ENCODE results near the gene AUTS2.

Gene AUTS2

DNA sequence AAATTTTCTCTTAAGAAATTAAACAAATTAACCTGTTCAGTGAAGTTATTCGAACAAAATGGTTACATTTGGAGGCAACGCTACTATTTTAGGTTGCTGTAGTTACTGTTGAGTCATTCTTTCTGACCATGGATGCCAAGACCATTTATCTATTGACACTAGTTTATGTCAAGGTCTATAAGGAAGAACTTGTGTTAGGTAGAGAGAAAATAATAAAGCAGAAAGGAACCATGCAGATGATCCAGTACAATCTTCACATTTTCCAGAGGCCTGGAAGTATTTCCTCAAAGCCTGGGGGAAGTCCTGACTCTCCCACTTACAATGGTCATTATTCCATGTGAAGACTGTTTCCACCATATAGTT lies 925.7 kb downstream of the AUTS2 start:
- H3K9ac ChIP-seq (ENCODE audit: insufficient read length, low read depth), result no peak overlapping the region
- no peak for DNase-seq (ENCODE audit: low read depth, low spot score)
- no peak for TF ChIP-seq SUZ12 (IDR thresholded peaks at IDR 0.05; ENCODE audit: extremely low read depth, insufficient read depth, insufficient read length)
- no peak for TF ChIP-seq YY1 (IDR thresholded peaks at IDR 0.05; ENCODE audit: insufficient read depth, insufficient read length)
- no peak for TF ChIP-seq ZNF274 (IDR thresholded peaks at IDR 0.05; ENCODE audit: low read depth, low read length)

DNA sequence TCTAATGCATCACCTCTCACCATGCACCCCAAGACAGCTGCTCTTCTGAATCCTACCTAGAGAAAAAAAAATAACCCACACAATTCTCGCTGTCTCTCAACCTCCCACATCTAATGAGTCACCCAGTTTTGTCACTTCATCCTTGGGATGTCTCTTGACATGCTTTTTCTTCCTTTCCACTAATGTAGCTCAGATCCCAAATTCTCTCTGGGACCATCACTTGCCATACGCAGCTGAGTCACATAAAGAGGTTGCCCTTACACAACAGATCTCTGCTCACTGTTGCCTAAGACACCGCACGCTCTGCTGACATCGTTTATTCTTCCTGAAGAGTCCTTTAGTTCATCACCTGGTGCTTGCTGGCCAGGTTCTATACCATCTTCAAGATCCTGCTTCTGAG lies 927.7 kb downstream of the AUTS2 start:
- no peaks in the 10 kb centered on the region for H3K9me3 ChIP-seq (ENCODE audit: insufficient read depth, low read length)
- H3K9ac ChIP-seq (ENCODE audit: insufficient read length, low read depth), result no peak overlapping the region
- no peaks in the 10 kb centered on the region for H3K4me1 ChIP-seq (ENCODE audit: insufficient read depth, insufficient read length)
- H3K4me3 ChIP-seq (ENCODE audit: insufficient read length, low read depth), result no peak overlapping the region
- TF ChIP-seq SUZ12 (IDR thresholded peaks at IDR 0.05; ENCODE audit: extremely low read depth, insufficient read depth, insufficient read length), result no peak
- no peak for TF ChIP-seq ZNF274 (IDR thresholded peaks at IDR 0.05; ENCODE audit: low read depth, low read length)
- TF ChIP-seq YY1 (IDR thresholded peaks at IDR 0.05; ENCODE audit: insufficient read depth, insufficient read length), result no peak
- H3K27me3 ChIP-seq (ENCODE audit: insufficient read depth, insufficient read length), result no peaks in the 10 kb centered on the region
- DNase-seq (ENCODE audit: low read depth, low spot score), result no peak
- H3K36me3 ChIP-seq (ENCODE audit: insufficient read depth, insufficient read length, low read length), result no peaks in the 10 kb centered on the region

More for the DNA sequence above, 925.7 kb downstream of the AUTS2 start:
- Histone ChIP-seq H3K4me1 (ENCODE audit: insufficient read depth, insufficient read length) (no peaks in the 10 kb centered on the region), H3K36me3 (ENCODE audit: insufficient read depth, insufficient read length, low read length) (no peaks in the 10 kb centered on the region), H3K4me3 (ENCODE audit: insufficient read length, low read depth) (no peak overlapping the region), H3K9me3 (ENCODE audit: insufficient read depth, low read length) (no peaks in the 10 kb centered on the region), H3K27me3 (ENCODE audit: insufficient read depth, insufficient read length) (no peaks in the 10 kb centered on the region)

DNA sequence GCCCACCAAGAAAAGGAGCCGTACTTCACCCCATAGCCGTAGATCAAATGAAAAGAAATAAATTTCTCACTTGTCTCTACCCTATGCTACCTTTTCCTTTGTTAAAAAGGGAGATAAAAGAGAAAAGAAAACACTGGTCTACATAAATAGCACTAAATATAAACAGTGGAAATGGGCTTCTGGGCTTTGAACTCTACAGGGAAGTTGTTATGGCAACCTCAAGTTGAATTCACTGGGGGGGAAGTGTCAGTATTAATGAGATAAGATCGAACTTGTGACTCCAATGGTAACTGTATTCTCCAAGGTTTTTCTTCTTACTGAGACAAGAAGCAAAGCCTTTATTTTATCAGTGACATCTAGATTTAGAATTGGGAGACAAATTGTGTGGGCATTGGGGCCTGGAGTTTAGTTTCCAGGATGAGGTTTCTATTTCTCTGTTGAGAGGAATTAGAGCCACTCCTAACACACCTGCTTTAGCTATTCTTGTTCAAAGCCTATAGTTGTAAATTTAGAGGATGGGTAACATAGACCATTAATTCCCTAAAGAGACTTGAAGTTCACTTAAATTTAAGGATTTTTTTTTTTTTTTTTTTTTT lies 929.3 kb downstream of the AUTS2 start:
- no peaks in the 10 kb centered on the region for H3K27me3 ChIP-seq (ENCODE audit: insufficient read depth, insufficient read length)
- no peaks in the 10 kb centered on the region for H3K4me1 ChIP-seq (ENCODE audit: insufficient read depth, insufficient read length)
- no peak for TF ChIP-seq YY1 (IDR thresholded peaks at IDR 0.05; ENCODE audit: insufficient read depth, insufficient read length)
- no peak for TF ChIP-seq SUZ12 (IDR thresholded peaks at IDR 0.05; ENCODE audit: extremely low read depth, insufficient read depth, insufficient read length)
- no peak for TF ChIP-seq ZNF274 (IDR thresholded peaks at IDR 0.05; ENCODE audit: low read depth, low read length)
- no peak for DNase-seq (ENCODE audit: low read depth, low spot score)
- H3K4me3 ChIP-seq (ENCODE audit: insufficient read length, low read depth), result no peak overlapping the region
- no peaks in the 10 kb centered on the region for H3K36me3 ChIP-seq (ENCODE audit: insufficient read depth, insufficient read length, low read length)
- no peak overlapping the region for H3K9ac ChIP-seq (ENCODE audit: insufficient read length, low read depth)
- H3K9me3 ChIP-seq (ENCODE audit: insufficient read depth, low read length), result no peaks in the 10 kb centered on the region; the same call in 1 of the 2 replicates

DNA sequence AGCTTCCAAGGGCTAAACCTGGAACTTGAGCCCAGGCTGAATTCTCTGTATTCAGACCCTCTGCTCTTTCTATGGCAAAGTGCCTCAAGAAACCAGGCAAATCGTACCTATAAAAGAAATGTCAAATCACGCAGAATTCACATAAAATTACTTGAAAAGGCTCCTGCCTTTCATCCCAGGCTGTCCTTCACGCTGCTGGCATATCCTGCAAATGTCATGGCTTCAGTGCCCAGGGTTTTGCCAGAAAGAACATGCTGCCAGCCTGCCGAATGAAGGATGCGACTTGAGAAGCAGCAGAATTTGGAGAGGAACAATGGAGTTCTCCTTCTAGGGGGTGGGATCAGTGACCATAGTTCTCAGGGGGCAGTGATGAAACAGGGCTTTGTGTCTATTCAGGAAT lies 931.2 kb downstream of the AUTS2 start:
- no peaks in the 10 kb centered on the region for H3K36me3 ChIP-seq (ENCODE audit: insufficient read depth, insufficient read length, low read length)
- H3K4me3 ChIP-seq (ENCODE audit: insufficient read length, low read depth), result no peak overlapping the region
- DNase-seq (ENCODE audit: low read depth, low spot score), result no peak
- no peak overlapping the region for H3K9ac ChIP-seq (ENCODE audit: insufficient read length, low read depth)
- H3K9me3 ChIP-seq (ENCODE audit: insufficient read depth, low read length), result no peaks in the 10 kb centered on the region; the same call in 1 of the 2 replicates
- H3K4me1 ChIP-seq (ENCODE audit: insufficient read depth, insufficient read length), result no peaks in the 10 kb centered on the region
- no peaks in the 10 kb centered on the region for H3K27me3 ChIP-seq (ENCODE audit: insufficient read depth, insufficient read length)
- TF ChIP-seq YY1 (IDR thresholded peaks at IDR 0.05; ENCODE audit: insufficient read depth, insufficient read length), result no peak
- no peak for TF ChIP-seq SUZ12 (IDR thresholded peaks at IDR 0.05; ENCODE audit: extremely low read depth, insufficient read depth, insufficient read length)
- no peak for TF ChIP-seq ZNF274 (IDR thresholded peaks at IDR 0.05; ENCODE audit: low read depth, low read length)

GRCh38 chr7:70529914-70530585 lies 931.8 kb downstream of the AUTS2 start:
- Histone ChIP-seq H3K9ac (ENCODE audit: insufficient read length, low read depth) (no peak overlapping the region), H3K27me3 (ENCODE audit: insufficient read depth, insufficient read length) (no peaks in the 10 kb centered on the region), H3K4me3 (ENCODE audit: insufficient read length, low read depth) (no peak overlapping the region), H3K4me1 (ENCODE audit: insufficient read depth, insufficient read length) (no peaks in the 10 kb centered on the region), H3K9me3 (ENCODE audit: insufficient read depth, low read length) (no peaks in the 10 kb centered on the region; the same call in 1 of the 2 replicates), H3K36me3 (ENCODE audit: insufficient read depth, insufficient read length, low read length) (no peaks in the 10 kb centered on the region)
- no peak for DNase-seq (ENCODE audit: low read depth, low spot score)
- no peak for TF ChIP-seq SUZ12 (IDR thresholded peaks at IDR 0.05; ENCODE audit: extremely low read depth, insufficient read depth, insufficient read length)
- TF ChIP-seq ZNF274 (IDR thresholded peaks at IDR 0.05; ENCODE audit: low read depth, low read length), result no peak
- TF ChIP-seq YY1 (IDR thresholded peaks at IDR 0.05; ENCODE audit: insufficient read depth, insufficient read length), result no peak

DNA sequence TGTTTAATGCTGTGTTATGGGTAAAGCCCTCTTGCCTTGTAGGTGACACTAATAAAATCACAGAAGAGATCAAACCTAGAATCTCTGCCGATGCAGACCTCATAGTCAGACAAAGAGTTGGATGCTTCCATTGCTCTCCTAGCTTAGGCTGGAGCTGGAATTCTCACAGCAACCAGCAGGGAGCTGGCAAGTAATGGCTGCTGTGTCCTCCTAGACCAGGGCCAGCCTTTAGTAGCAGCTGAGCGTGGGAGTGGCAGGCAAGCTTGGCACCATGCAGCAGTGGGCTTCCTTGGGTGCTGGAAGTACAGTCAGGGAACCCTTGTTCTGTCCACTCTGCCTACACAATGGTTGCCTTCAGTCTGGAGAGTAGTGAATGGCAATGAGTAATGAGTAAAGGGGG lies 935.3 kb downstream of the AUTS2 start:
- TF ChIP-seq YY1 (IDR thresholded peaks at IDR 0.05; ENCODE audit: insufficient read depth, insufficient read length) (no peak), SUZ12 (IDR thresholded peaks at IDR 0.05; ENCODE audit: extremely low read depth, insufficient read depth, insufficient read length) (no peak), ZNF274 (IDR thresholded peaks at IDR 0.05; ENCODE audit: low read depth, low read length) (no peak)
- Histone ChIP-seq H3K9ac (ENCODE audit: insufficient read length, low read depth) (no peak overlapping the region), H3K4me1 (ENCODE audit: insufficient read depth, insufficient read length) (no peaks in the 10 kb centered on the region), H3K9me3 (ENCODE audit: insufficient read depth, low read length) (no peaks in the 10 kb centered on the region; the same call in 1 of the 2 replicates), H3K36me3 (ENCODE audit: insufficient read depth, insufficient read length, low read length) (no peaks in the 10 kb centered on the region), H3K27me3 (ENCODE audit: insufficient read depth, insufficient read length) (no peaks in the 10 kb centered on the region), H3K4me3 (ENCODE audit: insufficient read length, low read depth) (no peak overlapping the region)
- no peak for DNase-seq (ENCODE audit: low read depth, low spot score)

DNA sequence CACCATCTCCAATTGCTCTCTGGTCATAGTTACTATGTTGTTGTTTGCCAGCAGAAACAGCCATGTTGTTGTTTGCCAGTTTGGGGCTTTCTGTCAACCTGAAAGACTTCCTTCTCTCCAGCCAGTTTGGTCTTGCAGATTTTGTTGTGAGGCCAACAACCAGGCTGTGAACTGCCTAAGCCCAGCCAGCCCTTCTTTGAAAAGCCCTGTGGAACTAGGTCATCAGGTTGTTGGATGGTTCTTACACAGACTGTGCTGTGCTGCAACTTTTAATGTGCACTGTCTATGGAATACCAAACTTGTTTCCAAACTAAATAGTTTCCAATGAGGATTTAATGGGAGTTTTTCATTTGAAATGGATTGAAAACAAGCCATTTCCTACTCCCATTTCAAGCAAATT lies 940.9 kb downstream of the AUTS2 start:
- Histone ChIP-seq H3K27me3 (ENCODE audit: insufficient read depth, insufficient read length) (no peaks in the 10 kb centered on the region), H3K9me3 (ENCODE audit: insufficient read depth, low read length) (no peaks in the 10 kb centered on the region), H3K4me3 (ENCODE audit: insufficient read length, low read depth) (no peak overlapping the region), H3K9ac (ENCODE audit: insufficient read length, low read depth) (no peak overlapping the region), H3K36me3 (ENCODE audit: insufficient read depth, insufficient read length, low read length) (no peaks in the 10 kb centered on the region), H3K4me1 (ENCODE audit: insufficient read depth, insufficient read length) (peaks cover 4% of the 10 kb centered on the region)
- no peak for DNase-seq (ENCODE audit: low read depth, low spot score)
- no peak for TF ChIP-seq ZNF274 (IDR thresholded peaks at IDR 0.05; ENCODE audit: low read depth, low read length)
- TF ChIP-seq SUZ12 (IDR thresholded peaks at IDR 0.05; ENCODE audit: extremely low read depth, insufficient read depth, insufficient read length), result no peak
- TF ChIP-seq YY1 (IDR thresholded peaks at IDR 0.05; ENCODE audit: insufficient read depth, insufficient read length), result no peak
